ENCODE measurements around the gene PLAC8.
"Not testable (repeated sequence)": the region's sequence is repeated elsewhere in the genome, so short reads cannot be mapped to it uniquely, and the experiment has no call there.

Gene PLAC8

GRCh38 chr4:83107631-83108030, 6.9 kb downstream of the PLAC8 start:
- DNase-seq, result no peak
- TF ChIP-seq CTCF (IDR thresholded peaks at IDR 0.05; ENCODE audit: low read depth, low read length), result no peak
- Histone ChIP-seq H3K4me3 (ENCODE audit: low read depth, low read length) (no peak overlapping the region), H3K9me3 (no peaks in the 10 kb centered on the region; the same call in 1 of the 2 replicates), H3K4me1 (peaks cover 3% of the 10 kb centered on the region; the same call in 1 of the 2 replicates), H3K36me3 (no peaks in the 10 kb centered on the region), H3K27me3 (no peaks in the 10 kb centered on the region)

GRCh38 chr4:83104991-83105390, 9.5 kb downstream of the PLAC8 start:
- H3K27me3 ChIP-seq, result no peaks in the 10 kb centered on the region
- H3K4me1 ChIP-seq, result no peaks in the 10 kb centered on the region
- H3K9me3 ChIP-seq, result no peaks in the 10 kb centered on the region
- no peak for DNase-seq
- H3K4me3 ChIP-seq (ENCODE audit: low read depth, low read length), result no peak overlapping the region
- no peaks in the 10 kb centered on the region for H3K36me3 ChIP-seq
- TF ChIP-seq CTCF (IDR thresholded peaks at IDR 0.05; ENCODE audit: low read depth, low read length), result no peak

GRCh38 chr4:83096397-83096796, 18.1 kb downstream of the PLAC8 start:
- Histone ChIP-seq H3K4me3 (ENCODE audit: low read depth, low read length) (no peak overlapping the region), H3K4me1 (no peaks in the 10 kb centered on the region), H3K27me3 (peaks cover 9% of the 10 kb centered on the region; the same call in 1 of the 2 replicates), H3K36me3 (no peaks in the 10 kb centered on the region), H3K9me3 (no peaks in the 10 kb centered on the region)
- no peak for DNase-seq
- TF ChIP-seq CTCF (IDR thresholded peaks at IDR 0.05; ENCODE audit: low read depth, low read length), result no peak

- peaks cover 9% of the 10 kb centered on the region; the same call in 1 of the 2 replicates for H3K27me3 ChIP-seq
- H3K36me3 ChIP-seq, result no peaks in the 10 kb centered on the region
- no peak for DNase-seq
- H3K9me3 ChIP-seq, result no peaks in the 10 kb centered on the region
- no peak for TF ChIP-seq CTCF (IDR thresholded peaks at IDR 0.05; ENCODE audit: low read depth, low read length)
- no peak overlapping the region for H3K4me3 ChIP-seq (ENCODE audit: low read depth, low read length)
- H3K4me1 ChIP-seq, result no peaks in the 10 kb centered on the region
Observed at GRCh38 chr4:83093060-83093640, 21.4 kb downstream of the PLAC8 start.

- H3K4me1 ChIP-seq, result no peaks in the 10 kb centered on the region
- no peaks in the 10 kb centered on the region; the same call in 1 of the 2 replicates for H3K27me3 ChIP-seq
- TF ChIP-seq CTCF (IDR thresholded peaks at IDR 0.05; ENCODE audit: low read depth, low read length), result no peak
- no peak overlapping the region for H3K4me3 ChIP-seq (ENCODE audit: low read depth, low read length)
- no peaks in the 10 kb centered on the region for H3K9me3 ChIP-seq
- H3K36me3 ChIP-seq, result no peaks in the 10 kb centered on the region
- DNase-seq, result no peak
Observed at GRCh38 chr4:83089410-83090157, 24.9 kb downstream of the PLAC8 start.

GRCh38 chr4:83084956-83085355, 29.6 kb downstream of the PLAC8 start:
- H3K4me3 ChIP-seq (ENCODE audit: low read depth, low read length); H3K9me3 ChIP-seq; H3K36me3 ChIP-seq; DNase-seq; H3K4me1 ChIP-seq; H3K27me3 ChIP-seq: not testable (repeated sequence)

Measured in BE2C (cell line).